Breast epithelium (tissue), 4 donors: ENCODE data around the gene PLB1. TPM values are rescaled to one million over a fixed set of nuclear protein-coding genes. Genes with fewer than 3 reads are reported as not detected.
A peak's percentile ranks its signal among the peaks of the same experiment; 100 is the strongest.
"Not testable (repeated sequence)": the region's sequence is repeated elsewhere in the genome, so short reads cannot be mapped to it uniquely, and the experiment has no call there.

Experiments
- DNase-seq, 2 donors: peaks; one replicate each; pipeline ENCODE4 v3.0.0-alpha.2; 2019; ENCODE audit warnings: low spot score in 2 of 2
- H3K27ac ChIP-seq, 2 donors: fragments of 200-600 bp; sonication (generic) in 1 of 2; one replicate each; pipeline ENCODE4 v1.5.1; 2016 to 2019; ENCODE audit warnings: mild to moderate bottlenecking in 1 of 2
- H3K27me3 ChIP-seq, 2 donors: fragments of 200-600 bp; sonication (generic) in 1 of 2; one replicate each; pipeline versions ENCODE4 v1.5.1 to v1.6.0; 2017 to 2019; ENCODE audit warnings: control low read depth in 1 of 2, mild to moderate bottlenecking in 1 of 2
- H3K36me3 ChIP-seq: fragments of 200-600 bp; one replicate; pipeline ENCODE4 v1.5.1; 2019
- H3K4me1 ChIP-seq, 2 donors: fragments of 200-600 bp; sonication (generic); one replicate each; pipeline ENCODE4 v1.5.1; 2016 to 2019; ENCODE audit warnings: control low read depth in 1 of 2
- H3K4me3 ChIP-seq, 3 donors: fragments of 200-600 bp; sonication (generic); 1 replicate in 2 of 3; 2 replicates in 1 of 3; pipeline ENCODE4 v1.5.1; 2016 to 2019; ENCODE audit warnings: mild to moderate bottlenecking in 3 of 3, moderate library complexity in 2 of 3
- H3K9me3 ChIP-seq, 2 donors: fragments of 200-600 bp; sonication (generic) in 1 of 2; one replicate each; pipeline ENCODE4 v1.5.1; 2016 to 2019; ENCODE audit warnings: control low read depth in 1 of 2
- POLR2A ChIP-seq: fragments of 450-650 bp; IDR thresholded peaks from one replicate; pipeline ENCODE4 v1.6.1; 2016; ENCODE audit warnings: antibody characterized with exemption, mild to moderate bottlenecking, moderate library complexity
- POLR2AphosphoS5 ChIP-seq, 3 donors: sonication (generic); formaldehyde crosslinking; IDR thresholded peaks; one replicate each; pipeline ENCODE4 v1.6.1; 2017; ENCODE audit warnings: antibody characterized with exemption in 3 of 3
- intact Hi-C: fragments of 100-400 bp; cut with DNase I; formaldehyde crosslinking; loops from one replicate; pipeline ENCODE4 v1.15.1; 2023; ENCODE audit warnings: low total_unique reads
- total RNA-seq, 3 donors: library from RNA; depleted of rRNA; stranded (reverse); fragments of >200 nt; gene quantifications; one replicate each; pipeline ENCODE4 v1.1.0, GENCODE V29; 2016
- TF ChIP-seq, protein P1 (sequence below), 3 donors: fragments of 450-650 bp; IDR thresholded peaks; one replicate each; pipeline ENCODE4 v1.5.1; 2016 to 2017; ENCODE audit warnings: antibody characterized with exemption in 3 of 3, mild to moderate bottlenecking in 3 of 3, moderate library complexity in 3 of 3

Gene PLB1
- total RNA-seq, 3 donors from 2014 or later, result 5.6 to 11.9 (median 8.8) TPM

DNA sequence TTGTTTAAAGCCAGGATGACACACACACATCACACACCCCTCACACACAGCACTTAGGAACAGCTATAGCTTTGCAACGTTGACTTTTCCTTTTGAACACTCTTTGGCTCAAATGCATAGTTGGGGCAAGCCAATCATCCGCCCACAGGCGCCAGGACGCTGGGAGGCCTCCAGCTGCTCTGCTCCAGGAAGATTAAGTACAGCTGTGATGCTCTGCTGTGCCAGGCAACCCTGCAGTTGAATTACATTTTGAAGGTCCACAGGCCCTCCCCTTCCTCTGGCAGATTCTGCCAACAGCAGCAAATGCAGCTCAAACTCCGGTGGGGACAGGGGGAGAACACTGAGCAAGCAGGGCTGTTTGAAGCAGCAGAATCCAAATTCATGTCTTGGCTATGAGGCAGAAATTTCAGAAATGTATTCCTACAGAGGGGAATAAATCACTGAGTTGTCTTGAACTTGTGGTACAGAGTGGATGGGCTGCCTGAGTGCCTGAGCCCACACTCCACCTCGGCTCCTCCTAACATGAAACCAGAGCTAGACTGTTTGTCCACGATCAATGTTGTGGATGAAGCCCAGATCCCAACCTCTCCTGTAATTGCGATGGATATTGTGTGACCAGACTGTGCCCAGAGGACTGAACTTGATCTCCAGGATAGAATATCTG, 169.3 kb downstream of the PLB1 start:
- no peaks in the 10 kb centered on the region for H3K27me3 ChIP-seq
- intact Hi-C loops, result no loop called here
- peak overlapping the region in 1 of 3 donors; percentile 10 for H3K4me3 ChIP-seq
- no peaks in the 10 kb centered on the region for H3K9me3 ChIP-seq
- DNase-seq, result peak in 1 of 2 donors; percentile 48
- H3K4me1 ChIP-seq, result peaks cover 0 to 19% of the 10 kb centered on the region in 2 donors
- TF ChIP-seq, protein P1, sequence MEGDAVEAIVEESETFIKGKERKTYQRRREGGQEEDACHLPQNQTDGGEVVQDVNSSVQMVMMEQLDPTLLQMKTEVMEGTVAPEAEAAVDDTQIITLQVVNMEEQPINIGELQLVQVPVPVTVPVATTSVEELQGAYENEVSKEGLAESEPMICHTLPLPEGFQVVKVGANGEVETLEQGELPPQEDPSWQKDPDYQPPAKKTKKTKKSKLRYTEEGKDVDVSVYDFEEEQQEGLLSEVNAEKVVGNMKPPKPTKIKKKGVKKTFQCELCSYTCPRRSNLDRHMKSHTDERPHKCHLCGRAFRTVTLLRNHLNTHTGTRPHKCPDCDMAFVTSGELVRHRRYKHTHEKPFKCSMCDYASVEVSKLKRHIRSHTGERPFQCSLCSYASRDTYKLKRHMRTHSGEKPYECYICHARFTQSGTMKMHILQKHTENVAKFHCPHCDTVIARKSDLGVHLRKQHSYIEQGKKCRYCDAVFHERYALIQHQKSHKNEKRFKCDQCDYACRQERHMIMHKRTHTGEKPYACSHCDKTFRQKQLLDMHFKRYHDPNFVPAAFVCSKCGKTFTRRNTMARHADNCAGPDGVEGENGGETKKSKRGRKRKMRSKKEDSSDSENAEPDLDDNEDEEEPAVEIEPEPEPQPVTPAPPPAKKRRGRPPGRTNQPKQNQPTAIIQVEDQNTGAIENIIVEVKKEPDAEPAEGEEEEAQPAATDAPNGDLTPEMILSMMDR (IDR thresholded peaks at IDR 0.05), result no peak
- TF ChIP-seq POLR2A (no peak), POLR2AphosphoS5 (IDR thresholded peaks at IDR 0.05) (peak in 2 of 3 donors; percentile 13 to 32)
- peak overlapping the region; percentile 78 to 83 for H3K27ac ChIP-seq
- no peaks in the 10 kb centered on the region for H3K36me3 ChIP-seq

DNA sequence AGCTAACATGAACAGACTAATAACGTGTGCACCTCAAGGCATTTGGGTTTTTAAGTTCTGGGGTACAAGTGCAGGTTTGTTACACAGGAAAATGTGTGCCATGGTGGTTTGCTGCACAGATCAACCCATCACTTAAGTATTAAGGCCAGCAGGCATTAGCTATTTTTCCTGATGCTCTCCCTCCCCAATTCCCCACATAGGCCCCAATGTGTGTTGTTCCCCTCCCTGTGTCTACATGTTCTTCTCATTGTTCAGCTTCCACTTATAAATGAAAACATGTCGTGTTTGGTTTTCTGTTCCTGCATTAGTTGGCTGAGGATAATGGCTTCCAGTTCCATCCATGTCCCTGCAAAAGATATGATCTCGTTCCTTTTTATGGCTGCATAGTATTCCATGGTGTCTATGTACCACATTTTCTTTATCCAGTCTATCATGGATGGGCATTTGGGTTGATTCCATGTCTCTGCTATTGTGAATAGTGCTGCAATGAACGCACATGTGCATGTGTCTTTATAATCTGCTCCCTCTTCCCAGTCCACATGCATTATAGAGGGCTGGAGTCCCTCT, 170.0 kb downstream of the PLB1 start:
- DNase-seq, H3K4me3 ChIP-seq, H3K36me3 ChIP-seq, H3K27me3 ChIP-seq, H3K9me3 ChIP-seq, intact Hi-C loops: not testable (repeated sequence)
- peak overlapping the region; percentile 78 to 83 for H3K27ac ChIP-seq
- peaks cover 0 to 19% of the 10 kb centered on the region in 2 donors for H3K4me1 ChIP-seq

DNA sequence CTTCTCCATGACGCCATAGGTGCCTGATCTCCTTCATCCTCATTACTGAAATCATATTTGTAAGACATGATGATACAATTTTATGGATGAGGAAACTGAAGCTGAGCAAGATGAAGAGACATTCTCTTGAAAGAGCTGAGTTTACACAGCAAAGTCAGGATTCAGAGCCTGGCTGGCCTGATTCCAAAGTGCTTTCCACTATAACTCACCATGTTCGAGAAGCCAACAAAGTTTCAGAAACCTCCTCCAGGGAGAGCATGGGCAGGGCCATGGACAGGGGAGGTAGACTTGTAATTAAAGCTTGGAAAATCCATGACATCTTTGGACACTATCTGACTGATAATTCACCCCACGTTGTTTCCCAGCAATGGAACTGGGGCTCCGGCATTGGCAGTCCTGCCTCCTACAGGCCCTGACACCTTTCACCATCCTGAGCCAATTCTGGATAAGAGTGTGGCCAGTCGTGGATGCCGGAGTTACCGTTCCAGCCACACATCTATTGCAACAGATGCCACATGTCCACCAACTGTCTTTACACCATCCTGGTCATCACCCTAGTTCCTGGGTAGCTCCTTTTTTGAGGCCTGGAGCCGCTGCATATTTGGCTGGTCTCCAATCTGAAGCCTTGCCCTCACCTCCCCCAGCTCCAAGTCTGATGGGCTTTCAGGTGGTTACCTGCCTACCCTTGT, 170.8 kb downstream of the PLB1 start:
- Histone ChIP-seq H3K9me3 (no peaks in the 10 kb centered on the region), H3K27ac (no peak overlapping the region), H3K36me3 (no peaks in the 10 kb centered on the region), H3K27me3 (no peaks in the 10 kb centered on the region), H3K4me3 (no peak overlapping the region), H3K4me1 (peaks cover 0 to 14% of the 10 kb centered on the region in 2 donors)
- intact Hi-C loops, result no loop called here
- TF ChIP-seq POLR2AphosphoS5 (IDR thresholded peaks at IDR 0.05), result no peak
- TF ChIP-seq POLR2A, result no peak
- TF ChIP-seq, protein P1 (IDR thresholded peaks at IDR 0.05), result no peak
- DNase-seq, result no peak

DNA sequence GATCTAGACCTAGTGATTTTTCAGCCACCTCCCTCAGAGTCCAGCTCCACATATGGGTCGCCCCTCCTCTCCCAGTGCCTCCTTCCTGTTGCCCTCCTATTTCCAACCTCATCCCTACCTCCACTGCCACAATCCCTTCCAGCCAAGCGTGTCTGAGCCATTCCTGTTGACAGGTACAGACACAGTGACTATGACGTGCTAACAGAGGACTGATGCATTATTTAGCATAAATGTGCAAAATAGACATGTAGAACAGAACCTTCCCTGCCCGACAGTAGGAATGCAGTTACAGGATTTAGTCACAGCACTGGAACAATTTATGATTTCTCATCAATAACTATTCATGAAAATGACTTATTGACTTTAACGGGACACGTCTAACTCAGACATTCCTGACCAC, 171.4 kb downstream of the PLB1 start:
- Histone ChIP-seq H3K27me3 (no peaks in the 10 kb centered on the region), H3K4me3 (no peak overlapping the region), H3K36me3 (no peaks in the 10 kb centered on the region), H3K27ac (no peak overlapping the region), H3K4me1 (peaks cover 0 to 9% of the 10 kb centered on the region in 2 donors), H3K9me3 (no peaks in the 10 kb centered on the region)
- no peak for DNase-seq
- TF ChIP-seq POLR2A (no peak), POLR2AphosphoS5 (IDR thresholded peaks at IDR 0.05) (no peak)
- TF ChIP-seq, protein P1 (IDR thresholded peaks at IDR 0.05), result no peak
- intact Hi-C loops, result no loop called here

DNA sequence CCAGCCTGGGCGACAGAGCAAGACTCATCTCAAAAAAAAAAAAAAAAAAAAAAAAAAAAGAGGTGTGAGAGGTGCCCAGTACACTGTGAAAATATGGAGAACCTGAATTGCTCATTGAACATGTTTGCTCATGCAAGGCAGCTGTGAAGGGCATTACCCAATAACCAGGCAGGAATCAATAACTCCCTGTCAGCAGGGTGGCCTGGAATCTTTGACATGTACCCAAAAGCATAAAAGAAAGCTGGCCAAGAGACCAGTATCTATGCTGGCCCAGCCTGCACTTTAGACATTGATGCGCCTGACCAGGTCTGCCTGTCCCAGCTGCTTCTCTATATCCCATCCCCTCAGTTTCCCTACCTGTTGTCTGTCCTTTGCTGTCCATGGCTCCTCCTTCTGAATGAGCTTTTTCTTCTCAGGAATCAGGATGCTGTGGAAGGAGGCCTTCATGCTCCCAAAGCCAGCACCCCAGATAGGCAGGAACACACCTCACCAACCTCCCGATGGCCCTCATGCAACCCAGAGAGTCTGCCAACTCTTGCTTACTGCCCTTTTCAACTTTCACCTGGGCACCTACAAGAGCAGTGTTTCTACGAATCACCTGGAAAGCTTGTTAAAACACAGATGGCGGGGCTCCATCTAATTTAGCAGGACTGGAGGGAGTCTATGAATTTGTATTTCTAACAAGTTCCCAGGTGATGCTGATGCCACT, 172.4 kb downstream of the PLB1 start:
- no peak for TF ChIP-seq POLR2A
- TF ChIP-seq POLR2AphosphoS5 (IDR thresholded peaks at IDR 0.05), result no peak
- TF ChIP-seq, protein P1 (IDR thresholded peaks at IDR 0.05), result no peak

More for the DNA sequence above, 172.4 kb downstream of the PLB1 start:
- peaks cover 0 to 9% of the 10 kb centered on the region in 2 donors for H3K4me1 ChIP-seq
- H3K4me3 ChIP-seq, result no peak overlapping the region
- H3K36me3 ChIP-seq, result no peaks in the 10 kb centered on the region
- intact Hi-C loops, result loop anchor here (2.0 kb wide), 1 partner anchor 63 kb away; no protein-coding TSS in a partner anchor
- no peaks in the 10 kb centered on the region for H3K9me3 ChIP-seq
- peak overlapping the region in 1 of 2 donors; percentile 61 for H3K27ac ChIP-seq
- no peak for DNase-seq
- H3K27me3 ChIP-seq, result no peaks in the 10 kb centered on the region
